Hematopoietic multipotent progenitor cell treated with erythropoietin and hydrocortisone succinate and interleukin-3 and kit ligand, for 6 days (in vitro differentiated cells): ENCODE data around the gene PLAAT4.

Experiments used
- DNase-seq: peaks from one replicate; pipeline ENCODE4 v3.0.0-alpha.2; 2015

Gene PLAAT4, protein sequence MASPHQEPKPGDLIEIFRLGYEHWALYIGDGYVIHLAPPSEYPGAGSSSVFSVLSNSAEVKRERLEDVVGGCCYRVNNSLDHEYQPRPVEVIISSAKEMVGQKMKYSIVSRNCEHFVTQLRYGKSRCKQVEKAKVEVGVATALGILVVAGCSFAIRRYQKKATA

DNA sequence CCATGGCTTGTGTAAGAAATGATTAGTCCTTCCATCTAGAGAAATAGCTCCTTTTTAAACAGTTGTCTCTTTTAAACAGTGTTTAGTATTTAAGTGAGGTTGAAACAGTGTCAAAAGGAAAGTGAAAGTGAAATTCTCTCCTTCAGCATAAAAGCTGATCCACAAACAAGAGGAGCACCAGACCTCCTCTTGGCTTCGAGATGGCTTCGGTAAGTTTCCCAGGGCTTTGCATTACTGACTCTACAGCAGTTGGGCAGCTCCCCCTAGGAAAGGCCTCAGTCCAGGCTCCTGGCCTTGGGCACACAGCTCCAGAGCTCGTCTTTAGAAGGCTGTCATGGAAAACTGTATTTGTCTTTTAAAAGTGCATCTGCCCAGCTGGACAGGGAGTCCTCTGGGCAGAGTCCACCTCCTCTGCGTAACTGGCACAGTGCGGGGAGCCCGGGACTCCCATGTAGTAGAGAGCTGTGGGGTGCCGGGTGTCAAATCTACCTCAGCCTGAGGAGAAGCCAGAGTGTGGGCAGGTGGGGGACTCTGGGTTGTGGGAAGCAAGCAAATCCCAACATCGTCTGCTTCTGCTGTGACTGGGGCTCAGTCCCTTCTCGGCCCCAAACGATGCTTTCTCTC, at the start of gene PLAAT4:
Gene PLAAT4 (plus strand): TSS at position 140 of the 624 bp plus-strand sequence. CDS start 61 bp downstream, at position 201.
- DNase-seq: peak; percentile 46

- DNase-seq: no peak
Measured at GRCh38 chr11:63488789-63489188, 47.8 kb upstream of the PLAAT4 start.

DNA sequence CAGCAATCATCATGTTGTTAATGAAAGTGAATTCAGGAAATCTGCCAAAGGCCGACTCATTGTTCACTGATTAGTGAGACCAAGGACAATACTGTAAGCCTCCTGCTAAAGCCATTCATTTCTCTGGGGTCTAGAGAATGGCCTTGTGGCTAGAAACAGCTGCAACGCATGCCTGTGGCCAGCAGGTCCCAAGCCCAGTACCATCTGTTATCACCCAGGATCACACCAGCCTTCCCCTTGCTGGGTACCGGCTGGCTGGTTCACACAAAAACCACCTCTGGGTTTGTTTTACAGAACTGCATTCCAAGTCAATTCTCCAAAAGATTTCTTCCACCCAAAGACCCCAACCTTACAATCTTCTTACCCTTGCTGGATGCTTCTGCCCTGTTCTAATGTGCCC, 46.7 kb upstream of the PLAAT4 start:
- DNase-seq: peak; percentile 57

- DNase-seq: peak; percentile 92
Measured at GRCh38 chr11:63490551-63491239, 45.9 kb upstream of the PLAAT4 start, which contains the start of gene PLAAT5. Gene PLAAT5 (minus strand): TSS chr11:63491167. CDS start chr11:63491034, 133 bp downstream.

DNA sequence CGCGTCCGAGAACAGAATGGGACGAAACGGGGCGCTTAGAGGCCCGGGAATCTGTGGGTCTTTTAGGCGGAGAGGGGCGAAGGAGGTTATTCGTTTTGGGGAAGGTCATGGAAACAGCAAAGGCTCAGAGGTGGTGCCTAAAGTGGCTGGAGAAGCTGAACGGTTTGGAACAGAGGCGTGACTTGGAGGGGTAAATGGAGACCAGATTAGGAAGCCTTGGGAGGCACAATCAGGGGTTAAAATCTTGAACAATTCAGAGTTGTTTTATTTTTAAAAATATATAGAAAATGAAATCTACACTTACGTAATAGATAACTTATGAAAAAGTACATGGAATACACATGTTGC, 45.4 kb upstream of the PLAAT4 start:
- no peak for DNase-seq

GRCh38 chr11:63491636-63492372, 44.8 kb upstream of the PLAAT4 start:
- peak; percentile 91 for DNase-seq

- DNase-seq: no peak
Measured at GRCh38 chr11:63492441-63492840, 44.2 kb upstream of the PLAAT4 start.

DNA sequence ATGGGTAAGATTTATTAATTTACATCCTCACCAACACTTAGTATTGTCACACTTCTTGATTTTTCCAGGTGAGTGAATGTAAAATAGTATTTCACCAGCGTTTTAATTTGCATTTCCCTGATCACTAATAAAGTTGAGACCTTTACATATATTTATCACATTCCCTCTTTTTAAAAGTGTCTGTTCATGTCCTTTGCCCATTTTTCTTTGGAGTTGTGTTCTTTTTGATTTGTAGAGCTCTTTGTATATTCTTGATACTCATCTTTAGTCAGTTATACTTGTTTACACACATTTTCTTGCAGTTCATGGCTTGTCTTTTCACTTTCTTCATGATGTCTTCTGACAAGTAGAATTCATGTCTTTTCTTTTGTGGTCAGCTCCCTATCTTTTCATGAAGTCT, 43.5 kb upstream of the PLAAT4 start:
- DNase-seq: no peak

DNA sequence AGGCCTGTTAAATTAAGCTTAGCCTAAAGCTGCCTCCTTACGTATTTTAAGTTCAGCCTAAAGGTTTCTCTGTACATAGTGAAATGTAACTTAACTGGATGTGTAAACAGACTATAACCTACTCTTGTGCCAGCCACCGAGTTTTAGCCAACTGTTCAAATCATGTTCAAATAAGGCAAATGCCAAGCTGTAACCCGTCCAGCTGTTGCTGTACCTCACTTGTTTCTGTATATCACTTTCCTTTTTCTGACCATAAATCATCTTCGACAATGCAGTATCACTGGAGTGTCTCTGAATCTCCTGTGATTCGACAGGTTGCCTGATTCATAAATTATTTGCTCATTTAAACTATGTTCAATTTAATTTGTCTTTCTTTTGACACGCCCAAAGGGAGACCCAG, 41.6 kb upstream of the PLAAT4 start:
- no peak for DNase-seq

- DNase-seq: no peak
Measured at GRCh38 chr11:63499874-63500273, 36.7 kb upstream of the PLAAT4 start.

- DNase-seq: no peak
Measured at GRCh38 chr11:63501236-63501635, 35.4 kb upstream of the PLAAT4 start.

DNA sequence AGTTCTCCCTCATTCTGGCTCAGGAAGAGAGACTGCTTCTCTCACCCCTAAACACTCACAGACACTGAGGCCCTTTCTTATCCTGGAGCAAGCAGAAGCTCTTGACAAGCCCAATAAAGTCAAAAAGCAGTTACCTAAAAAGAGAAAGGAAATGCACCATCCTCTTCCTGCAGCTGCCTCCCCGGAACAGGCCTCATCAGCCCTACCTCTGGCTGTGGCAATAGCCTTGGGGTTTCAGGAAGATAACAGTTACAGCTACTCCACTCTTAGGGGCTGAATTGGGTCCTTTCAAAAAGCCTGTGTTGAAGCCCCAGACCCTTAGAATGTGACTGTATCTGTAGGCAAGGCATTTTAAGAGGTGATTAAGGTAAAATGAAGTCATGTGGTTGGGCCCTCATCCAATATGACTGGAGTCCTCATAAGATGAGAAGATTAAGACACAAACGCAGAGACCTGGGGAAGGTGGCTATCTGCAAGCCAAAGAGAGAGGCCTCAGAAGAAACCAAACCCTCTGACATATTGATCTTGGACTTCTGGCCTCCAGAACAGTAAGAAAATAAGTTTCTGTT, 34.3 kb upstream of the PLAAT4 start:
- peak; percentile 57 for DNase-seq

DNA sequence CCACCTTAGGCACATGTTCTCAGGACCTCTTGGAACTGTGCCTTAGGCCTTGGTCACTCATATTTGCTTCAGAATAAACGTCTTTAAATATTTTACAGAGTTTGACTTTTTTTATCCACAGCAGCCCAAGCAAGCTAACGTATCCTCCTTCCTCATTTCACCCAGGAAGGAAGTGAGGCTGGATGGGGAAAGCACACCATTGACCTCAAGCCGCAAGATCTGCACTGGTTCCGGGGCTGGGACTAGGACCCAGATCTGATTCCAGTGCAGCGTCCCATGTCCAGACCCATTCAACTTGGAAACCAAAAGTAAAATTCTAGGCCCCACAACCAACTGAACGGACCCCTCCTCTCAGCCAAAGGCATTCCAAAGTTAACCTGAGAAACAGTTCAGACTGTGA, 33.1 kb upstream of the PLAAT4 start:
- peak; percentile 14 for DNase-seq

DNA sequence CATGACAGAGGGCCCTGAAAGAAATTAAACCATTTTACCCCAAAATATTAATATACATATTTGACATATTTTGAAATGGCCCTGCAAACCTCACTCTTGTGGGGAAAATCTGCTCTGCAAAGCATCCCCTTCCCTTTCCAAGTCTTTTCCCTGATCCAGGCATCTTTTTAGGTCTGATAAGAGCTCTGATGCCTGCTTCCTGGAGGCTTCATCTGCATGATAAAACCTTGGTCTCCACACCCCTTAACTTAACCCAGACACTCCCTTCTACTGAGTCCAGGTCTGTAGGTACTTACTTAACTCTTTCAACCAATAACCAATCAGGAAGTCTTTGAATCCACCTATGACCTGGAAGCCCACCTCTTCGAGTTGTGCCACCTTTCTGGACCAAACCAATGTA, 32.6 kb upstream of the PLAAT4 start:
- DNase-seq: no peak

DNA sequence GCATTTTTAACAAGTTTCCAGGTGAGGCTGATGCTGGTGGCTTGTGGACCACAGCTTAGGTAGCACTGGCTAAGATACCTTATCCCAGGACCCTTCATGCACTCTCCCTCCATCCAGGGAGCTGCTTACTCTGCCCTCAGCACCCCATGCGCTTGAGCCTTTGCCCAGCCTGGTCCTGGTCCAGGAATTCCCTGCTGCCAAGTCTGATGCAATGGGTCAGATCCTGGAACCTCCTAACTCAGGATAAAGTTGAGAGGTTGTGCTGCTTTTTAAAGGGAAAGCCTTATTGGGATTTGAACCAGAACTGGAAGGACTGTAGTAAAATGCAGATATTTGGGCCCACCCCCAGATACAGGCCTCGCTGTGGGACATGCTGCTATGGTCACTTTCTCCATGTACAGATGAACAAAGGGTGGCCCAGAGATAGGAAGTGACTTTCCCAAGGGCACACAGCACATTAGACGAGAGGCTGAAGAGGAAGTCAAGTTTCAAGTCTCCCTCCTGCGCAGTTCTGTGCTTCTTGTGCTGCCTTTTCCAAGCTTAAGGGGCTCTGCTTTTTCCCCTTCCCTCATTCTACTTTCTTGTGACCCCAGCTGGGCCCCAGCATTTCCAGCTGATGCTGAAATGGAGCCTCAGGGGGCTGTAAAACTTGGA, 31.5 kb upstream of the PLAAT4 start:
- no peak for DNase-seq

DNA sequence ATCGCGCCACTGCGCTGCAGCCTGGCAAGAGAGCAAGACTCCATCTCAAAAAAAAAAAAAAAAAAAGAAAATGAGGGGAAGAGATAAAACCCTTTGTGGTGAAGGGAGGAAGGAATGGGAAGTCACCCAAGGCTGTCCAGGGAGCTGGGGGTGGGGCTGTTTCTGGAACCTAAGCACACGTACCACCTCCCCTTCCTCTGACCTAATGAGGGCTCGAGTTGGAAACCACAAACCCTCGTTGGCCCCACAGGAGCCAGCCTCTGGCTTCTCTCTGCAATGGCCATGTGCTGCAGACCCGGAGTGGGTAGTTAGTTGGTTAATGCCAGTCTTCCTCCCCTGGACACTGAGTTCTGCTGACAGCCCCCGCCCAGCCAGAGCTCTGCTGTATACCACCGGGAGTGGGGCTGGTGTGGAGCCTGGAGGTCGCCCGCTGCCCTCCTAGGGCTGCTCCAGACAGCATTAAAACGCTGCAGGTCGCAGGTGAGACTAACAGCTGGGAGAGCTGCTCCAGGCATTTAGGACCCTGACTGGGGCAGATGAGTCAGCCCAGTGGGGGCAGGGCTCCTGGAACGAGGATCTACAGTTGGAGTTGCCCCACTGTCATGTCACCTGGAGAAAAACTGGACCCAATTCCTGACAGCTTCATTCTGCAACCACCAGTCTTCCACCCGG, 30.6 kb upstream of the PLAAT4 start, which contains the start of gene LGALS12:
Gene LGALS12 (plus strand): TSS at position 228 of the 672 bp plus-strand sequence. CDS start 375 bp downstream, at position 603.
- peak; percentile 92 for DNase-seq

- no peak for DNase-seq
Measured at GRCh38 chr11:63506876-63507275, 29.7 kb upstream of the PLAAT4 start.

DNA sequence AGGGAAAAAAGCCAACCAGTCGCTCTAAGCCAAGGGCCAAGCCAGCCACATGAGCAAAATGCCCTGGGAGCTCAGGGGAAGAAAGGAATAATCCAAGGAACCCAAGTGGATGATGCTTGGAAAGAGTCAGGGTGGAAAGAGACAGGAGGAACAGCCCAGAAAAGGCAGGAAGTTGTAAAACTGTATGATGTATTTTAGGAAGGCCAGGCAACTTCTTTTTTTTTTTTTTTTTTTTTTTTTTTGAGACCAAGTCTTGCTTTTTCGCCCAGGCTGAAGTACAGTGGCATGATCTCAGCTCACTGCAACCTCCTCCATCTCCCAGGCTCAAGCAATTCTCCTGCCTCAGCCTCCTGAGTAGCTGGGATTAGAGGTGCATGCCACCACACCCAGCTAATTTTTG, 29.1 kb upstream of the PLAAT4 start:
- DNase-seq: no peak

DNA sequence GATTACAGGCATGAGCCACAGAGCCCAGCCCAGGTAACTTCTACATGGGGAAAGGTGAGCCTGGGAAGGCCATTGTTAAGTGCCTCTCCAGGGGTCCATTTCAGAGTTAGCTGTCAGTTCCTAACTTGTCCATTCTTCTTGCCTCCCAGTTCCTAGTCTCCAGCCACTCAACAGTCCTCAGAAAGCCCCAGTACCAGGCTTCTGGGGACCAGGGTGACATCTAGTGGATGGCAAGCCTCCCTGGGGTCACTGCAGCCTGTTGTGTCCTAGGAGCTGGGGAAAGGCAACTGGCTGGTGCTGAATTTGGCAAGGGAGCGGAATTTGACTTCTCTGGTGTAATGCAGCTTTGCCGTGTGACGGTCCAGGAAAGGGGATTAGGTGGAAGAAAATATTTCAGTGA, 28.6 kb upstream of the PLAAT4 start:
- peak; percentile 91 for DNase-seq

- no peak for DNase-seq
Measured at GRCh38 chr11:63508745-63509144, 27.9 kb upstream of the PLAAT4 start.

- no peak for DNase-seq
Measured at GRCh38 chr11:63510360-63511047, 26.1 kb upstream of the PLAAT4 start.
